ENCODE data around the gene ADAM21. TPM values are rescaled to one million over a fixed set of nuclear protein-coding genes. Genes with fewer than 3 reads are reported as not detected.

Gene ADAM21
- total and polyA plus RNA-seq, 7 experiments from 2014 or later, result 0.14 to 0.29 (median 0.16) TPM; not detected in 4

Other genes starting within 250 kb of the ADAM21 start
- gene COX16, start 92.5 kb upstream of the ADAM21 start, total RNA-seq, result 10 to 100 TPM; 11.8 to 57.0 (median 19.5) TPM
- gene COX16, start 92.5 kb upstream of the ADAM21 start, polyA plus RNA-seq, result 10 to 100 TPM; 25.2 to 52.1 TPM
- gene SYNJ2BP, start 35.1 kb upstream of the ADAM21 start, total RNA-seq, result 10 to 100 TPM in 4 of 5 experiments, 1 to 10 TPM in 1; 8.3 to 22.9 (median 14.4) TPM
- 10 to 100 TPM; 16.3 to 18.5 TPM for gene SYNJ2BP, start 35.1 kb upstream of the ADAM21 start, polyA plus RNA-seq
- 1 to 10 TPM in 2 of 5 experiments, under 1 TPM in 3; 0.45 to 2.9 (median 0.83) TPM for gene ADAM20, start 82.8 kb downstream of the ADAM21 start, total RNA-seq
- not detected for gene ADAM20, start 82.8 kb downstream of the ADAM21 start, polyA plus RNA-seq
- 10 to 100 TPM; 53.4 to 97.0 (median 67.1) TPM for gene MED6, start 148.5 kb downstream of the ADAM21 start, total RNA-seq
- 10 to 100 TPM; 40.3 to 40.6 TPM for gene MED6, start 148.5 kb downstream of the ADAM21 start, polyA plus RNA-seq
- 10 to 100 TPM; 10.1 to 35.5 (median 14.0) TPM for gene TTC9, start 189.7 kb downstream of the ADAM21 start, total RNA-seq
- 10 to 100 TPM; 11.6 to 17.9 TPM for gene TTC9, start 189.7 kb downstream of the ADAM21 start, polyA plus RNA-seq

All from naive thymus-derived CD4-positive, alpha-beta T cell (primary cell).